ENCODE measurements around the gene GAST.

Gene GAST

DNA sequence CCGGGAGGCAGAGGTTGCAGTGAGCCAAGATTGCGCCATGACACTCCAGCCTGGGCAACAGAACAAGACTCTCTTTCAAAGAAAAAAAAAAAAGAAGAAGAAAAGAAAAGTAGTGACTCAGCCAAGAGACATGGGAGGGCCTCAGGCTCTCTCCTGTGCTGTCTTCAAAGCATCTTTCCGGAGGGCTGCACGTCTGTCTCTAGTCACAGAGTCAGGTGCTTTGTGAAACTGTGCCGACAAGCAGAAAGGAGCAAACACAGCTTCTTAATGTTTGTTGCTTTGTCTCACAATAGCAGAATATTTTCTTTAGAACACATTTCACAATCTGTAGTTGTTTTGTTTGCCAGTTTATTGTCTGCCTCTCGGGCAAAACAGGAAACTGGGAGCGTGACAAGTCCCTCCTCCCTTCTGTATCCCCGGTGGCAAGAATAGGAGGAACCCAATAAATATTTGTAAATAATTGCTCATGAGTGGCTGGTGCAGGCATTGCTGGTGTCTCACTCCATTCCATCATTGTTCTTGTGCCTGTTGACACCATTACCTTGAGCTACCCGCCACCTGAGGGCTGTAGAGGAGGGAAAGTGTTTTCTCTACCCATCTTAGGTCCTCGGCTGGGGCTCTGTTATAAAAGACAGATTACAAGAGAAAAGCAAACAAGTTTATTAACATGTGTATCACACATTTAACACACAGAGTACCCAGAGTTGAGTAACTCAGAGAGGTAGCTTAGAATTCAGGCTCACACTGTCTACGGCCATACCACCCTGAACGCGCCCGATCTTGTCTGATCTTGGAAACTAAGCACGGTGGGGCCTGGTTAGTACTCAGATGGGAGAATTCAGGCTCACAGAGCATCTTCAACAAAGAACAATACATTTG lies 5.5 kb downstream of the GAST start:
- DNase-seq: no peak

DNA sequence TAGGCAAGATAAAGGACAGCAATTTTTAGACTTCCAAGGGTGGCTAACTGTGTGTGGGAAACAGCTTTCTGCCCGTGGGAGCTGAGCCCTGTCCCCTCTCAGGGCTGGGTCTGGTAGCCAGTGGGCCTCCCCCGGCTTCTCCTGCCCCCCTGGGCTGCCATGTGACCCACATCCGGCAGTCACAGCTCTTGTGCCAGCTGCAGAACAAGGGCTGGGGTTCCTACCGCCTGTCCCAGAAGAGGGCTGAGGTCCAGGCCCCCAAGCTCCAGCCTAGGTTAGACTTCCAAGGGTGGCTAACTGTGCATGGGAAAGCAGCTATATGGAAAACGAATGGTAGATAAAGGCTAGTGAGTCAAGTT lies 6.1 kb downstream of the GAST start:
- DNase-seq: no peak

DNA sequence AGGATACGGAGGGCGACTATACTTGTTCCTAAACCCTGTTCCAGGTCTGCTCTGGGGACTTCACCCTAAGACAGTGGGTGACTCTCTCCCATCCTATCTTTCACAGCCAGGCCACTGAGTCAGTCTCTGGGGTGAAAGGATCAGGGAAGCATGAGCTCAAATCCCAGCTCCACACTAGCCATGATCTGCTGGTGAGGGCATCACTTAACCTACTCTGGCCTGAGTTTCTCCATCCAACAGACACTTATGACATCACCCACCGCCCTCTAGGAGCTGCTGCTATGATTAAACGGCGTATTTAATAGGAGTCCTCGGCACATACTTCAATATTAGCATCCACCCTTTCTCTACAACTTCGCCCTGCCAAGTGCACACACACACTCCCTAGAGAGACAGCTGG lies 10.1 kb downstream of the GAST start:
- no peak for DNase-seq

DNA sequence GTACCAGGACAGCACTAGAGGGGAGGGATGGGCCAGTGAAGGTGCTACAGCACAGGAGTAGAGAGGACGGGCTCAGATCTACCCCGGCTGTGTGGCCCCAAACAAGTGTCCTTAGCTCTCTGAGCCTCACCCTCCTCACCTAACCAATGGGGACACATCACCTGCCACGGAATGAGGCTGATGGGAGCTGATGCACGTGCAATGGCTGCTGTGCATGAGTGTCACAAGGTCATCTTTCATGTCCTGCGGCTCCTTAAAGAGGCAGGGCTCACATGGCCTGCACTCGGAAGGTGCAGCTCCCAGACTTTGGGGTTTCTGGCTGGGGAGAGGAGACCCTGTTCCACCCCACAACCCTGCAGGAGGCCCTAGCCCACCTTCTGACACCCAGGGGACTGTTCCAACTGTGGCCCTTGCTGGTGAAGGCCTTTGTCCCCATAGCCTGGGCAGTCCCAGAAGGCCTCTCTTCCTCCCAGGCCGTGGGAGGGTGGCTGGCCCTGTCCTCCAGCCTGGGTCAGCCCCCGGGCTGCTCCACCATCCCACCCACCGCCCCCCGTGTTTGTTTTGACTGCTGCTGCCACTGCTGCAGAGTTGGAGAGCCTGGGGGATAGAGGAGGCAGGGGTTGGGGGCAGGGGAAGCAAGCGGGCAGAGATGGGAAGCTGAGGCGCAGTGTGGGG lies 11.8 kb downstream of the GAST start:
- no peak for DNase-seq

DNA sequence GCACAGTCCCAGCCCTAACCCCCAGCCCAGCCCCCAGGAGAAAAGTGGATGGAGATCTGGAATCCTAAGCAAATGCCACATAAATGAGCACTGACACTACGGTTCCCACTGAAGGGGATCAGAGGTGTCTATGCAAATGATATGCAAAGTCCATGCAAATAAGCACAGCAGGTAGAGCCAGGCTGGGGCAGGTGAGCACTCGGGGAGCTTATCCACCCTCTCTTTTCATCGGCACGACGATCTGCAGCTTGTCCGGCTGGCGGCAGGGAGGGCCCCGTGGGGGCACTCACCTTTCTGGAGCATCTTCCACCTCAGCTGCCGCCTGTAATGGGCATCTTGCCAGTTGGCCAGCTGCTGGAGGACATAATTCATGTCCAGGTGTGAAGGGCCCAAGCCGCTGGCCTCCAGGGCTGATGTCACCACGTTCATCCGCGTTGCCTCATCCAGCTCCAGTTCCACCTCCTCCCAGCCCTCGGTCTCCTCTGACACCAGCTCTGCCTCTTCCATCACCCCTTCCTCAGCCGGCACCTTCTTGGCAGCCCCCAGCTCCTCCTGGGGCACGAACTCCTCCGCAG lies 12.4 kb downstream of the GAST start:
- DNase-seq: no peak

DNA sequence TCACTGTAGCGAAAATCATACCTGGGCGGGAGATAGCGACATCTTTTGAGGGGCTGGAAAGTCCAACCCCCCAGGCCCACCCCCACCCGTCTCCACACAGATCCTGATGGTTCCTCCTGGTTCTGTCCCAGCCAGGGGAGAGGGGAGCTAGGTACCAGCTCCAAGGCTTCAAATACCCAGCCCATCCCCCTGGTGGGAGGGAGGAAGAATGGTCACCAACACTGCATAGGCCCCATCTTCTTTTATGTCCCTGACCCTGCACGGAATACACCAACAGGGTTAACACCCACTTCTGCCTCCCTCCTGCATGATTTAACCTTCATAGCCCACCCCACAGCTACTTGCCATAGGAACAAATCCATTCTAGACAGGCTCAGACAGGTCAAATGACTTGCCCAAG lies 13.0 kb downstream of the GAST start:
- no peak for DNase-seq

DNA sequence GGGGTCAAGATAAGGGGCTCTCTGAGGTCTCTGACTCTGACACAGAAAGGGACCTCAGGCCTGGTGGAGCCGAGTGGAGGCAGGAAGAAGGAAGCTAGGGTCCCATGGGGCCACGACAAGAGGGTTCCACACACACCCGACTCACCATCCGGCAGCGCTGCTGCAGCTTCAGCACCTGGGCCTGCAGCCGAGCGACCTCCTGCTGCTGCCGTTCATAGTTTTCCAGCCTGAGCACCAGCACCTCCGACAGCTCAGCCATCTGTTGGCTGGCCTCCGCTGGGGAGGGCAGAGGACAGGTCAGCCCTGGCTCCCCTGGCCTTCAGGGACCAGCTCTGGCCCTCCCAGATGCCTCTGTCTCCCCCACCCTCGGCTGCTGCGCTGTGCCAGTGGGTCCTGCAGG lies 15.9 kb downstream of the GAST start:
- no peak for DNase-seq

DNA sequence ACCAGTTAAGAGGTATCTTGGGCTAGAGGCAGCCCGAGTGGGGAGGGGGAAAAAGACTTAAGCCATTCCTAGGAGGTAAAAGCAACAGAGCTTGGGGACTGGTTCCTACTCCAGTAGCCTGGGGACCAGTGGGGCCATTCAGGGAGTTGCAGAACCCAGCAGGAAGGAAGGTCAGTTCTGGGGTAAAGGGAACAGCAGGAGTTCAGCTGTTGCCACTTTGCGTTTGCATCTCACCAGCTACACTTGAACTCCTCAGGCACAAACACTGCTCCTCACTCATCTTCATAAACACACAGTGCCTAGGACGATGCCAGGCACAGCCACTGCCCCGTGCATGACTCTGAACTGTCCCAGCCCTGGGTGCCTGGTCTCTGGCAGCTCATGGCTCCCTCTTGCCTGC lies 18.3 kb downstream of the GAST start:
- DNase-seq: no peak

DNA sequence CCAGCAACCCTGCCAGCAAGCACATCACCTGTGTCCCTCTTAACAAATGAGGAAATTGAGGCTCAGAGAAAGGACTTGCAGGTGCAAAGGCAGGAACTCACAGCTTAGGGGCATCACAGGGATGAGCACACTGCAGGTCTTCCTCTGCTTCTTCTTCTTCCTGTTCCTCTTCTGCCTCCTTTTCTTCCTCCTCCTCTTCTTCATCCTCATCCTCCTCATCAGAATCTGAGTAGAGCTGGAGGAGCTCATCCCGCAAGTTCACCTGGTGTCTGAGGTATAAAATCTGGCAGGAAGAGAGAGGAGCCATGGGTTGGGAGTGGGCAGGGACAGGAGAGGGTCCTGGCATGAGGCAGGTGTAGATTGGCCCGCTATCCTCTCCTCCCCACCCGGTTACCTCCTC lies 19.7 kb downstream of the GAST start:
- DNase-seq: no peak

DNA sequence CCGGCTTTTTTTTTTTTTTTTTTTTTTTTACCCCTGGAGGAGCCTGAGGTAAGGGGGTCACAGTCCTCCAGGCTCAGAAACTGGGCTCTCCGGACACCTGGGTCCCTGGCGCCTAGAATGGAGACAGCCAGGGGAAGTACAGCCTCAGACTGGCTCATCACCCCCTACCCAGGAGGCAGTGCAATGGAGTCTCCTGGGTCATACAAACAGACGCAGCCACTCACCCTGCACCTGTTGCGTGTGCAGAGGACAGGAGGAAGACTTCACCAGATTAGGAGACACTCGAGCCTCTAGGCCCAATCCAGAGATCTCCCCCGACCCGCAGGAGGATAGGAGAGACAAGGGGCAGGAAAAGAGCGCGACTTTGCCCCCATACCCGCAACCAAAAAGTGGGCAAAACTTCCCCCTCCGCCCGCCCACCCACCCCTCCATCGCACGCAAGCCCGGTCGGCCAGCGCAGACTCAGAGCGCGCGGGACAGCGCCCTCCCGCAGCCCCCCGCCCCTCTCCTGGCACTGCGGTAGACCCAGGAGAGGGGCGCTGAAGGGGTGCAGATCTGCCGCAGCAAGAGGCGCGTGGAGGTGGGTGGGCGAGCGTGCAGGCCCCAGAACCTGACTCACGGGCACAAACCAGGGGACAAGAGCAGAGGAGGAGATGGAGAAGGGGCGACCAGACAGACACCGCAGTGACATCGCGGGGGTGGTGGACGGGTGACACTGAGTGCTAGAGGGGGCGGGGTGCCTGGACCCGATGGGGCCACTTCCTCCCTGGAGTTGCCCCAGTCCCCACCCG lies 21.4 kb downstream of the GAST start:
- DNase-seq: no peak

DNA sequence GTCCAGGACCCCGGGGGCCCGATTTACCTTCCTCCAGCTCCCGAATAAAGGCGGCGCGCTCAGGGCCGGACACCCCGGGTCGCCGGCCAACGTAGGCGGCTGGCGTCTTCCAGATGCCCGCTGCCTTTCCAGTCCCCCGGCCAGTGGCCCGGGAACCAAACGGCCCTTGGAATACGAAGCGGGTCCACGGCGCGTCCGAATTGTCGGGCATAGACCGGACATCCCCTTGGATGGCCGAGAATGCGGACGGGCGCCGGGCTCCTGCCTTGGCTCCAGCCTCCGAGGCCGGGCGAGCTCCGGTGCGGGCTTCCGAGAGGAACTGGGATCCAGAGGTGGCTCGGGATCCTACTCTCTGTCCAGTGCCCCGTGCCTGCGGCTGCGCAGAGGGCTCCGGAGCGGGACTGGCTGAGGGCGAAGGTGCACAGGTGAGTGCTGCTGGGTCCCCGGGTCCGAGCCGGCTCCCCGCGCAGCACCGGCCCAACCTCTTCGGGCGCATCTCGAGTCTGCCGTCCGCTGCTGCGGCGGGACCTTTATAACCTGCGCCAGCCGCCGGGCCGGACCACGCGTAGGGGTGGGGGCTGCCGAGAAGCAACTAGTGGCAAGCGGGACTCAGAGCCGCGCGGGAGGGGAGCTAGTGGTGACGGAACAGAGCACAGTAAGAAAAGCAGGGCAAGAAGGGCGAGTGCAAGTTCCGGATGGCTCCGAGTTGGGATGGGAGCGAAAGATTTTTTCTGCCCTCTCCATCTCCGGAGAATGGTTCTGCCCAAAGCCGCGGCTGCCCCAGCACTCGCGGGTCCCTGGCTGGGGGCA lies 22.2 kb downstream of the GAST start, which contains the start of gene HAP1:
TSS of gene HAP1 (minus strand) at position 505 of the 810 bp plus-strand sequence. CDS start at position 496, 9 bp downstream.
- no peak for DNase-seq

DNA sequence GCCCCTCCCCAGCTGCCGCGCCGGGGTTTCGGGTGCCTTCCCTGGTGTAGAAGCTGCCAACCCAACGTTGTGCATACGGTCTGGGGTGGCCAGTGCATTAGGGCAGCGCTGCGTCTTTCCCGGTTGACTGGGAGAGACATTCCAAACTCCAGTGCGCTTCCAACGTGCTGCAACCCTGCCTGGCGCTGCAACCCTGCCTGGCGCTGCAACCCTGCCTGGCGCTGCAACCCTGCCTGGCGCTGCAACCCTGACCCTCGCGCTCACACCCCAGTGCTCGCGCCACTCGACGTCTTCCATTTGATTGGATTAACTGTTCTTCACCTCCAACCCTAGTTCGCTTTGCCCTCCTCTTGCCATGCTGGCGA lies 22.8 kb downstream of the GAST start:
- DNase-seq: no peak

DNA sequence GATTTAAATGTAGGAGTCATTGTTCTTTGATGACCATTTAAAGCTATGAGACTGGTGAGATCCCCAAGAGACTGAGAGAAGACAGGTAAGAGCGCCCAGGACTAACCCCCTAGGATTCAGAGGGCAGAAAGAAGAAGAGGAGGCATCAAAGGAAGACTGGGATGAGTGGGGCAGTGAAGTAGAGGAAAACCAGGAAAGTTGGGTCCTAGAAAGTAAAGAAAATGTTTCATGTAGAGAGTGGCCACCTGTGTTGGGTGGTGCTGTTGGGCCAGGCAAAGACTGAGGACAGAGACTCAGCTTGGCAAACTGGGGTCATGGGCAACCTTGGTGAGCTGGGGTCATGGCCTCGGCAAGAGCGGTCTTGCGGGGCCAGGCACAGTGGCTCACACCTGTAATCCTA lies 23.6 kb downstream of the GAST start:
- no peak for DNase-seq

DNA sequence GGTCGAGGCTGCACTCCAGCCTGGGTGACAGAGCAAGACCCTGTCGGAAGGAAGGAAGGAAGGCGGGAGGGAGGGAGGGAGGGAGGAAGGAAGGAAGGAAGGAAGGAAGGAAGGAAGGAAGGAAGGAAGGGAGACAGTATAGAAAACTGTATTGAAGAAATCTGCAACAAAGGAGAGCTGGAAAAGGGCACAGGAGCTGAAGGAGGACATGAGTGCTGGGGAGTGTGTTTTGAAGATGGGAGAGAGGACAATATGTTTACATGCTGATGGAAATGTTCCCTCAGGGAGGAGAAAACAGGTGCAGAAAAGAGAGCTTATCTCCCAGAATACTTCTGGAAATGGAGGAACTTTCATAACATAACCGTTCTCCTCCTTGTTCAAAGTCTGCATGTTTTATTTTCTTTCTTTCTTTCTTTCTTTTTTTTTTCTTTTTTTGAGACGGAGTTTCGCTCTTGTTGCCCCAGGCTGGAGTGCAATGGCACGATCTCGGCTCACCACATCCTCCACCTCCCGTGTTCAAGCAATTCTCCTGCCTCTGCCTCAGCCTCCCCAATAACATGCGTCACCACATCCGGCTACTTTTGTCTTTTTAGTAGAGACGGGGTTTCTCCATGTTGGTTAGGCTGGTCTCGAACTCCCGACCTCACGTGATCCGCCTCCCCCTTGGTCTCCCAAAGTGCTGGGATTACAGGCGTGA lies 25.0 kb downstream of the GAST start:
- no peak for DNase-seq

DNA sequence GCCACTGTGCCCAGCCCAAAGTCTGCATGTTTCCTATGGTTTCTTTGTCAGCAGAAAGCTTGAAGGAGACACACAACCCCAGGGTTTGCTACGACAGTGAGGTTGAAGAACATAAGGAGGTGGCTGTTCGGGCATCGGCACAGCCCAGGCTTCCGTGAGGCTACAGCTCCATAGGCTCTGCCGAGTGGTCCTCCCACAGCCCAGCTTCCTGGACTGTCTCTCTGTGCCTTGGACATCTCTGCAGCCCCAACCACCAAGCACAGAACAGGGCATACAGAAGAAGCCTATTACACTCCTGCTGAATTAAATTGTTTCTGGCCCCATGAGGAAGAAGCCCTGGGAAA lies 25.5 kb downstream of the GAST start:
- no peak for DNase-seq

DNA sequence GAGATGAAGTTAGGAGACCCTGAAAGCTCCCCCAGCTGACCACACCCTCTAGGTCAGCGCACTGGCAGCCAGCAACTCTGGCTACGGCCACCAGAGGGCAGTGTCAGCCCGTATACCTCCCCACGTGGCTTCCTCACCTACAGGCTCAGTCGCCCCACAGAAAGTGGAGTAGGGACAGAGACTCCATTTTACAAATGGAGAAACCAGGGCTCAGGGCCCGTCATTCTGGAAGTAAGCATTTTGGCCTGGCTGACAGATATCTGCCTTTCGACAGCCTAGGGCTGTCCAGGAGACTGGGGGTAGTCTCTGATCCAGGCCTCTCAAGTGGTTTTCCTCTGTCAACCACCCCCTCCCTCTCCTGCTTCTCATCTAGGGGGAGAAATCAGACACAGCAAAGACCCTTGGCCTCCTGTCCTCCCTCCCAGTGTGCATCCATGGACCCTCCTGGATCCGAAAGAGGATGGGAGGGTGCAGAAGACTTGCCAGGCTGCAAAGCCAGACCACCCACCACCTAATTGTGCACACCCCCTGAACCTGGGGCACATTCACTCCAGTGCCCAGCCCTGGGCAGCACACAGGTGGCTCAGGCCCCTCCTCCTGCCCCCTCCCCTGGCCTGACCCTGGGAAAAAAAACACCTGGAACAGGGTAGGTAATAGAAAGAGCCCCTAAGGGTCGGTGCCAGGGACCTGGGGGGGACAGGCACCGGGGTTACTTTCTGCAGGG lies 26.1 kb downstream of the GAST start:
- peak; percentile 92 for DNase-seq

DNA sequence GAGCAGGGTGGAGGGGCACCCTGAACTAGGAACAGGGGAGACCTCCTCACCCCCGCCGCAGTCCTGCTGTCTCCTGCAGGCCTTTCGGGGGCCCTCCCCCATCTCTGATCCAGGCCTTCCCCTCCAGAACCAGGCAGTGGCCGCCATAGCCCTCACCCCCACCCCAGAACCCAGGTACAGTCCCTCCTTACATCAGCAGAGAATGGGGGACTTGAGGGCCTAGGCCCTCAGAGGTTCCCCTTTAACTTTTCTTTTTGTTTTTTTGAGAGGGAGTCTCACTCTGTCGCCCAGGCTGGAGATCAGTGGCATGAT lies 26.6 kb downstream of the GAST start:
- DNase-seq: no peak

DNA sequence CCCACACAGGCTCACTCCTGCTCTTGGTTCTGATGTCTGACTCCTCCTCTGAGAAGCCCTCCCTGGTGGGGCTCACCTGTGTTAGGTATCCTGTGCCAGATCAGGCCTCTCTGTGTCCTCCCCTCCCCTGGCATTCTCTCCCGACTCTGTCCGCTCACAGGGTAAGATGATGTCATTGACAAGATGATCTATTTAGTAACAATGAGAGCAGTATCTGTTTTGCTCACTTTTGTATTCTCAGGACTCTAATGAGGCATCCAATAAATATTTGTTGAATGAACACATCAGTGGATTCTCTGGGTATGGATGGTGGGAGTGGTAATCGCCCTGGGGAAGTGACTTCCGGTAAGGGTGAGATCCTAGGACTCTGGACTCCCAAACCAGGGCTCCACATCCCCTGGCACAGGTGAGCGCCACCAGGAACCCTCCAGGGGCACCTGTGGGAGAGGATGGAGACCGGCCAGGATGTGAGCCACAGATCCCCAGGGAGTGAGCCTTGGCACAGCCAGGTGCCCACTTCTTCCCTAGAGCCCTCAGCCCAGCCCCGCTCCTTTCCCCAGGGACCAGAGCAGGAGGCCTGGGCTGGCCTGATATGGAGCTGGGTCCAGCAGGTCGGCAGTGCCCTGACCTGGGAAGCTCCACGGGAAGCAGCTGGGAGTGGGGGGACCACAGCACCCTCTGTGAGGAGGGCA lies 27.7 kb downstream of the GAST start:
- DNase-seq: no peak

DNA sequence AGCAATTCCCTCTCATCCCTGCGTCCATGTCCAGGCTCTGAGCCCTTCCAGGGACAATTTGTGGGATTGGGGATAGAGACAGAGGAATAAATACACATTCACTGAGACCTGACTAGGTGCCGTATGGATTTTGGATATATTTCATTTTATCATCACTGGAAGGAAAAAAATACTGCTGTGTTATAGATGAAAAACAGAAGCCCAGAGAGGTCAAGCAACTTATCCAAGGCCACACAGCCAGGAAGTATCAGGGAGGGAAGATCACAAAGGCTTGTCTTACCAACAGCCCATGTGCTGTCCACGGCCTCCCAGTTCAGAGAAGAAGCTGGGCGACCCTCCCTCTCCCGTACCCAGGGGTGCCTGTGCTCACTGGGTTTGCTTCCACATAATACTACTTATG lies 28.4 kb downstream of the GAST start:
- no peak for DNase-seq

DNA sequence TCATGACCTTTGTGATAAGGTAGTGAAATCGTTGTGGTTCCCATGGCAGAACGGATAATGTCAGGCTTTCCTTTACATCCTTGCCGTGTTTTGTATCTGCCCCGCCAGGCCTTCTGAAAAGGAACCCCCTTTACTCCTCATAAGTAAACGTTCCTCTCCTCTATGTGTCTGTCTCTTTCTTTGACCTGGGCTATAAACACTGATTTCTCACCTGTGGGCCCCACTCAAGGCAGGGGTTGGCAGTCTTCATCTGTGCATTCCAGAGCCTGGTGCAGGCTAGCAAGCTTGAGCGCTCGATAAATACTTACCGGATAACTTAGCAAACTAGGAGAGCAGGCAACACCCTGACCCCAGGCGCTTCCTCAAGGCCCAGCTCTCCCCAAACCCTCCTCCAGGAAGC lies 29.6 kb downstream of the GAST start:
- DNase-seq: no peak

DNA sequence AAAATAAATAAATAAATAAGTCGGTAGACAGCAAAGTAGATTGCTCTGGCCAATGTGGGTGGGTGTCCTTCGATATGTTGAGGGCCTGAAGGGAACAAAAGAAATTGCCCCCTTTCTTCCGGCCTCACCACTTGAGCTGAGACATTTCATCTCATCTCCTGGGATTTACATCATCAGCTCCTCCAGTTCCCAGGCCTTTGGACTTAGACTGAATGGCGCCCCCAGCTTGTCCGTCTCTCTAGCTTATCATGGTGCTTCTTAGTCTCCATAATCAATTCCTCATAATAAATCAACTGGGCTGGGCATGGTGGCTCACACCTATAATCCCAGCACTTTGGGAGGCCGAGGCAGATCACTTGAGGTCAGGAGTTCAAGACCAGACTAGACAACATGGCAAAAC lies 36.1 kb downstream of the GAST start:
- DNase-seq: no peak
